ENCODE data around the gene AZI2. TPM values are rescaled to one million over a fixed set of nuclear protein-coding genes. Genes with fewer than 3 reads are reported as not detected.

AZI2 gene
- total and polyA plus RNA-seq, 2 experiments from 2014 or later: 24.5 to 28.6 TPM

DNA sequence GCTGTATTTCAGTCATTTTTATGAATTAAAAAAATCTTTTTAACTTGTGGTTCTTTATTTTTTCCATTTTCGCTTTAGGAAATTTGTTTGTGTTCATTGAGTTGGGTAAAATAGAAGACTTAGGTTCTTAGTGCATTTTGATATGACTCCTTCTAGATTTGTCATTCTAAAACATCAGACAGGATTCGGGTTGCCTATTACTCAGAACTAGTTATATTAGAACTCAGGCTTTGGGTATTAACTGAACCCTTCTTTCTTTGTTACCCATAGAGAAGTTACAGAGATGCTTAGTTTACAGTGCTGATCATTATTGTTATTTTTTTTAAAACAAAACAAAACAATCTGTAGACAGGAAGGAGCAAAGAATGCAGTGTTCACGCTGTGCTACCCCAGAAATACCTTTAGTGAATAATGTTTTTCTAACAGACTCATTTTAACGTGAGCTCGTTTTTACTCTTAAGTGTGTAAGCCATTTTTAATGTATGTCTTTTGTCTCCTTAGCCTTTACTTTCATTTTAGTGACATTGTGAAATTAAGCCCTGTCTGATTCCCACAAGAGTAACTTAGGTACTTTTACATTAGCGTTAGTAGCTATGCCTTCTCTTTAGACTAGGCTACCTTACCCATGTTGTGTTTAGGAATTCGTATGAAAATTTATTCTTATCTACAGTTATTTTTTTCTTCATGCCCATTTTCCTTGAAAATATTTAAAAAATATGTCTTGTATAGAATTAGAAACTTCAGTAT is 53.8 kb downstream of the AZI2 start (continued):
- TF ChIP-seq, protein P1, sequence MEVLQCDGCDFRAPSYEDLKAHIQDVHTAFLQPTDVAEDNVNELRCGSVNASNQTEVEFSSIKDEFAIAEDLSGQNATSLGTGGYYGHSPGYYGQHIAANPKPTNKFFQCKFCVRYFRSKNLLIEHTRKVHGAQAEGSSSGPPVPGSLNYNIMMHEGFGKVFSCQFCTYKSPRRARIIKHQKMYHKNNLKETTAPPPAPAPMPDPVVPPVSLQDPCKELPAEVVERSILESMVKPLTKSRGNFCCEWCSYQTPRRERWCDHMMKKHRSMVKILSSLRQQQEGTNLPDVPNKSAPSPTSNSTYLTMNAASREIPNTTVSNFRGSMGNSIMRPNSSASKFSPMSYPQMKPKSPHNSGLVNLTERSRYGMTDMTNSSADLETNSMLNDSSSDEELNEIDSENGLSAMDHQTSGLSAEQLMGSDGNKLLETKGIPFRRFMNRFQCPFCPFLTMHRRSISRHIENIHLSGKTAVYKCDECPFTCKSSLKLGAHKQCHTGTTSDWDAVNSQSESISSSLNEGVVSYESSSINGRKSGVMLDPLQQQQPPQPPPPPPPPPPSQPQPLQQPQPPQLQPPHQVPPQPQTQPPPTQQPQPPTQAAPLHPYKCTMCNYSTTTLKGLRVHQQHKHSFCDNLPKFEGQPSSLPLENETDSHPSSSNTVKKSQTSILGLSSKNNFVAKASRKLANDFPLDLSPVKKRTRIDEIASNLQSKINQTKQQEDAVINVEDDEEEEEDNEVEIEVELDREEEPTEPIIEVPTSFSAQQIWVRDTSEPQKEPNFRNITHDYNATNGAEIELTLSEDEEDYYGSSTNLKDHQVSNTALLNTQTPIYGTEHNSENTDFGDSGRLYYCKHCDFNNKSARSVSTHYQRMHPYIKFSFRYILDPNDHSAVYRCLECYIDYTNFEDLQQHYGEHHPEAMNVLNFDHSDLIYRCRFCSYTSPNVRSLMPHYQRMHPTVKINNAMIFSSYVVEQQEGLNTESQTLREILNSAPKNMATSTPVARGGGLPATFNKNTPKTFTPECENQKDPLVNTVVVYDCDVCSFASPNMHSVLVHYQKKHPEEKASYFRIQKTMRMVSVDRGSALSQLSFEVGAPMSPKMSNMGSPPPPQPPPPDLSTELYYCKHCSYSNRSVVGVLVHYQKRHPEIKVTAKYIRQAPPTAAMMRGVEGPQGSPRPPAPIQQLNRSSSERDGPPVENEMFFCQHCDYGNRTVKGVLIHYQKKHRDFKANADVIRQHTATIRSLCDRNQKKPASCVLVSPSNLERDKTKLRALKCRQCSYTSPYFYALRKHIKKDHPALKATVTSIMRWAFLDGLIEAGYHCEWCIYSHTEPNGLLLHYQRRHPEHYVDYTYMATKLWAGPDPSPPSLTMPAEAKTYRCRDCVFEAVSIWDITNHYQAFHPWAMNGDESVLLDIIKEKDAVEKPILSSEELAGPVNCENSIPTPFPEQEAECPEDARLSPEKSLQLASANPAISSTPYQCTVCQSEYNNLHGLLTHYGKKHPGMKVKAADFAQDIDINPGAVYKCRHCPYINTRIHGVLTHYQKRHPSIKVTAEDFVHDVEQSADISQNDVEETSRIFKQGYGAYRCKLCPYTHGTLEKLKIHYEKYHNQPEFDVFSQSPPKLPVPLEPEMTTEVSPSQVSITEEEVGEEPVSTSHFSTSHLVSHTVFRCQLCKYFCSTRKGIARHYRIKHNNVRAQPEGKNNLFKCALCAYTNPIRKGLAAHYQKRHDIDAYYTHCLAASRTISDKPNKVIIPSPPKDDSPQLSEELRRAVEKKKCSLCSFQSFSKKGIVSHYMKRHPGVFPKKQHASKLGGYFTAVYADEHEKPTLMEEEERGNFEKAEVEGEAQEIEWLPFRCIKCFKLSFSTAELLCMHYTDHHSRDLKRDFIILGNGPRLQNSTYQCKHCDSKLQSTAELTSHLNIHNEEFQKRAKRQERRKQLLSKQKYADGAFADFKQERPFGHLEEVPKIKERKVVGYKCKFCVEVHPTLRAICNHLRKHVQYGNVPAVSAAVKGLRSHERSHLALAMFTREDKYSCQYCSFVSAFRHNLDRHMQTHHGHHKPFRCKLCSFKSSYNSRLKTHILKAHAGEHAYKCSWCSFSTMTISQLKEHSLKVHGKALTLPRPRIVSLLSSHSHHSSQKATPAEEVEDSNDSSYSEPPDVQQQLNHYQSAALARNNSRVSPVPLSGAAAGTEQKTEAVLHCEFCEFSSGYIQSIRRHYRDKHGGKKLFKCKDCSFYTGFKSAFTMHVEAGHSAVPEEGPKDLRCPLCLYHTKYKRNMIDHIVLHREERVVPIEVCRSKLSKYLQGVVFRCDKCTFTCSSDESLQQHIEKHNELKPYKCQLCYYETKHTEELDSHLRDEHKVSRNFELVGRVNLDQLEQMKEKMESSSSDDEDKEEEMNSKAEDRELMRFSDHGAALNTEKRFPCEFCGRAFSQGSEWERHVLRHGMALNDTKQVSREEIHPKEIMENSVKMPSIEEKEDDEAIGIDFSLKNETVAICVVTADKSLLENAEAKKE (CRISPR knock-in tag; IDR thresholded peaks at IDR 0.05): no peak
- no peak for TF ChIP-seq EZH2 (IDR thresholded peaks at IDR 0.05; ENCODE audit: low read depth, unreplicated experiment)
- TF ChIP-seq ZNF331 (CRISPR knock-in tag; IDR thresholded peaks at IDR 0.05; ENCODE audit: low read depth): no peak
- no peak for TF ChIP-seq ZNF114 (CRISPR knock-in tag; IDR thresholded peaks at IDR 0.05)
- no peak for TF ChIP-seq NANOG (IDR thresholded peaks at IDR 0.05; ENCODE audit: borderline replicate concordance)
- TF ChIP-seq STAT1 (IDR thresholded peaks at IDR 0.05; ENCODE audit: unreplicated experiment): no peak
- TF ChIP-seq EZH2phosphoT487 (IDR thresholded peaks at IDR 0.05; ENCODE audit: unreplicated experiment): no peak
- TF ChIP-seq CREB1 (CRISPR knock-in tag; IDR thresholded peaks at IDR 0.05; ENCODE audit: low read depth): no peak
- TF ChIP-seq POLR2AphosphoS5 (IDR thresholded peaks at IDR 0.05; ENCODE audit: low read depth): no peak
- TF ChIP-seq, protein P2, sequence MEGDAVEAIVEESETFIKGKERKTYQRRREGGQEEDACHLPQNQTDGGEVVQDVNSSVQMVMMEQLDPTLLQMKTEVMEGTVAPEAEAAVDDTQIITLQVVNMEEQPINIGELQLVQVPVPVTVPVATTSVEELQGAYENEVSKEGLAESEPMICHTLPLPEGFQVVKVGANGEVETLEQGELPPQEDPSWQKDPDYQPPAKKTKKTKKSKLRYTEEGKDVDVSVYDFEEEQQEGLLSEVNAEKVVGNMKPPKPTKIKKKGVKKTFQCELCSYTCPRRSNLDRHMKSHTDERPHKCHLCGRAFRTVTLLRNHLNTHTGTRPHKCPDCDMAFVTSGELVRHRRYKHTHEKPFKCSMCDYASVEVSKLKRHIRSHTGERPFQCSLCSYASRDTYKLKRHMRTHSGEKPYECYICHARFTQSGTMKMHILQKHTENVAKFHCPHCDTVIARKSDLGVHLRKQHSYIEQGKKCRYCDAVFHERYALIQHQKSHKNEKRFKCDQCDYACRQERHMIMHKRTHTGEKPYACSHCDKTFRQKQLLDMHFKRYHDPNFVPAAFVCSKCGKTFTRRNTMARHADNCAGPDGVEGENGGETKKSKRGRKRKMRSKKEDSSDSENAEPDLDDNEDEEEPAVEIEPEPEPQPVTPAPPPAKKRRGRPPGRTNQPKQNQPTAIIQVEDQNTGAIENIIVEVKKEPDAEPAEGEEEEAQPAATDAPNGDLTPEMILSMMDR (conservative IDR thresholded peaks at IDR 0.05; ENCODE audit: low read depth in 2 of 2): no peak

Data from GM23338 (cell line).